Left renal pelvis (tissue), 4 donors: Measurements from ENCODE around the gene RPS19. TPM values are rescaled to one million over a fixed set of nuclear protein-coding genes. Genes with fewer than 3 reads are reported as not detected.
"Not testable (repeated sequence)": the region's sequence is repeated elsewhere in the genome, so short reads cannot be mapped to it uniquely, and the experiment has no call there.

Experiments
- DNase-seq, 4 donors: peaks; one replicate each; pipeline ENCODE4 v3.0.0-alpha.2; 2013; ENCODE audit warnings: low read depth in 4 of 4, low spot score in 3 of 4
- polyA plus RNA-seq, 4 donors: library from polyadenylated mRNA; unstranded; fragments of 120-200 nt; gene quantifications; one replicate each; pipeline ENCODE4 v1.2.1, GENCODE V29; 2013; ENCODE audit not compliant: insufficient read length in 4 of 4

The RPS19 gene
- polyA plus RNA-seq, 4 donors, result 1,157 to 1,791 (median 1,238) TPM

DNA sequence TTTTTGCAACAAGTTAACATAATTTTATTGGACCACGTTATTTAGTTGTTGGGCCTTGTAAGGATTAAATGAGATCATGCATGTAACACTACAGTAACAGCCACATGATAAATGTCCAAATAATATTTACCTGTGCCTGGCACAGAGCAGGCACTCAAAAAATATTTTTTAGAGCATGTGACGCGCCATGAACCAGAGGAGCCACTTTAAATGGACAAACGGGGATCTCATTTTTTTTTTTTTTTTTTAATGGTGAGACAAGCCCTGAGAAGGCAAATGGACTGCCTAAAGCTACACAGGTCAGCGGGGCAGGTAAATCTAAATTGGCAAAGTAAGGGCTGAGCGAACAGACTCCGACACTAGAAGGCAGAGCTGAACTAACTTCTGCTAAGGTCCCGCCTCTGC lies 840 bp upstream of the RPS19 start:
- DNase-seq, result no peak

DNA sequence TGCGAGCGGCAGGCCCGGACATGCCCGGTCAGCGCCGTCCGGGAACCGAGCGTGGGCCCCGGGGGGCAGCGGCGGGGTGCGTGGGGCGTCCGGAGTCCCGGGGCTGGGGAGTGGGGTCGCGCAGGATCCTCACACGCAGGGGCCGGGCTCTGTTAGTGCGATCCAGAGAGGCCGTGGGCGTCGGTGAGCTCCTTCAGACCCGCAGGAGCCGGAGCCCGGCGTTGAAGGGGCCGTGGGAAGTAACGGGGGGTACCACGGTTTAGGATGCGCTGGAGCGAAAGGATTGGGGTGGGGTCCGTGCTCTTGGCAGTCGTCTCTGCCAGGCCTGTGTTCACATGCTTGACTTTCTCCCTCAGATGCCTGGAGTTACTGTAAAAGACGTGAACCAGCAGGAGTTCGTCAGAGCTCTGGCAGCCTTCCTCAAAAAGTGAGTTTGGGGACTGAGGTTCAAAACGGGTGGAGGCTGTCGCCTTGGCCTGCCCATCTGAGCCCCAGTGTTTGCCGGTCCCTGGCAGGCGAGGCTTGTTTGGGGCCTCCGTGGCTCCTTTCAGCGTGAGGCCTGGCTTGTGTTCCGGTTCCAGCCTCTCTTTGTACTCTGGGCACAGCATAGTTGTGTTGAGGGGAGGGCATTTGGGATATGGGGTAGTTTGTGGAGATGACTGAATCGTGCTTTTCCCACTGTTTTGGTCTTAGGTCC lies 512 bp downstream of the RPS19 start:
- no peak for DNase-seq

DNA sequence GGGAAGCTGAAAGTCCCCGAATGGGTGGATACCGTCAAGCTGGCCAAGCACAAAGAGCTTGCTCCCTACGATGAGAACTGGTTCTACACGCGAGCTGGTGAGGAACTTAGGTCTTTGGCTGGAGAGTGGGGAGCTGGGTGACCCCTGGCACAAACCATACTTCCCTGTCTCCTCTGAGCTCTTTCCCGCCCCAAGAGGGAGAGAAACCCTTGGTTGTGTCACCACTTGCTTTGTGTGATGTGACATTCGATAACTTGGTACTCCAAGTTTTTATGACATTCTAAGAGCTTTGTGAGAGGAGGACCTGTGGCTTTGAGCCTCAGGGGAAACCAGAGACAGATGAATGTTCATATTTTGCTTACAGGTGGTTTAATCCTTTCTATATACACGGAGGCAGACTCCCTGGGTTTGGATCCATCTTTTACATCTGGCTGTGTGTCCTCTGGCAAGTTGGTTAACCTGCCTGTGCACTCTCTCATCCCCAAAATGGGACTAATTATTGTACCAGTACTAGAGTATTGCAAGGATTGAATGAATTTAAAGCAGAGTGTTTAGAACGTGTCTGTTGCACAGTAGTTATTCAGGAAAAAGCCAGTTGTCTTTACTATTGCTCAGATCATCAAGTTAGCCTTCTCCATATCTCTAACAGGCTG lies 1.2 kb downstream of the RPS19 start:
- no peak for DNase-seq

GRCh38 chr19:41861846-41862245 lies 1.8 kb downstream of the RPS19 start:
- DNase-seq, result no peak

GRCh38 chr19:41862445-41862986 lies 2.5 kb downstream of the RPS19 start:
- DNase-seq, result no peak

- DNase-seq, result no peak
Measured at GRCh38 chr19:41863209-41863931, 3.3 kb downstream of the RPS19 start.

- no peak for DNase-seq
Measured at GRCh38 chr19:41864374-41864773, 4.3 kb downstream of the RPS19 start.

GRCh38 chr19:41866284-41866683 lies 6.2 kb downstream of the RPS19 start:
- DNase-seq, result no peak

DNA sequence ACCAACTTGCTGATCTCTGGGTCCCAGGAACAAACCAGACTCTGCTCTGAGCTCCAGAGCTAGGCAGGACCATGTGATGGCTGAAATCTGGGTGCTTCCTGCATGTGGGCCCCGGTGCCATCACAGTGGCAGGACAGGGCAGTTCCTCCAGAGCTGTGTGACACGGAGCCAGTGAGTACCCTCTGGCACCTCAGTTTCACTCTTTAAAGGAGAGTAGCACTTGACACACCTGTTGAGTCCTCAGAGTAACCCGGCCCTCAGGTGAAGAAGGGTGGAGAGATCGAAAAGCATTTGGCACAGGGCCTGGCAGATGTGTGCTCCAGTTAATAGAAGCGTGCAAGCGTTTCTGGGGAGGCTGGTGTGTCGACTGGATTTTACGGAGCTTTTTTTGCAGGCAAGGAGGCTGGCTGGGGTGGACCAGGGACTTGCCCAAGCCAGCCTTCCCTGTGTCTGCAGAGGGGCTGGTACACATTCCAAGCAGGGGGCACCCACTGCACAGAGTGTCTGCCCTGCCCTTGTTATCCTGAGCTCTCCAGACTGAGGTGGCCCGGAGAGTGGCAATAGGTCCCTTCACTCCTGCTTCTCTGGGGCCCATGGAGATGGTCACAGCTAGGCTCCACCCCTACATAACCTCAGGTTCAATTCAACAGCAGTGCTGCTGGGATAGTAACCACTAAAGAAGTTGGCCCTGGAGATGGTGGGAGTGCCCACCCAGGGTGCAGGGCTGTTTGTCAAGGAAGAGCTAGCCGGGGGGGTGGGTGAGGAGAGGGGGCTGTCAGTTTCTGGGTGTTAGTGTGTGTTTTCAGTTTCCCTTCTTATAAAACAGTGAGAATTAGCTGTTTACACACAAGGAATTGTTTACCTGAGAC lies 8.3 kb downstream of the RPS19 start:
- DNase-seq, result no peak

- no peak for DNase-seq
Measured at GRCh38 chr19:41868989-41869300, 8.9 kb downstream of the RPS19 start.

GRCh38 chr19:41869374-41869955 lies 9.4 kb downstream of the RPS19 start:
- no peak for DNase-seq

- no peak for DNase-seq
Measured at GRCh38 chr19:41870401-41870873, 10.4 kb downstream of the RPS19 start.

- no peak for DNase-seq
Measured at GRCh38 chr19:41871573-41872383, 11.7 kb downstream of the RPS19 start.

GRCh38 chr19:41872384-41872774 lies 12.3 kb downstream of the RPS19 start:
- no peak for DNase-seq

DNA sequence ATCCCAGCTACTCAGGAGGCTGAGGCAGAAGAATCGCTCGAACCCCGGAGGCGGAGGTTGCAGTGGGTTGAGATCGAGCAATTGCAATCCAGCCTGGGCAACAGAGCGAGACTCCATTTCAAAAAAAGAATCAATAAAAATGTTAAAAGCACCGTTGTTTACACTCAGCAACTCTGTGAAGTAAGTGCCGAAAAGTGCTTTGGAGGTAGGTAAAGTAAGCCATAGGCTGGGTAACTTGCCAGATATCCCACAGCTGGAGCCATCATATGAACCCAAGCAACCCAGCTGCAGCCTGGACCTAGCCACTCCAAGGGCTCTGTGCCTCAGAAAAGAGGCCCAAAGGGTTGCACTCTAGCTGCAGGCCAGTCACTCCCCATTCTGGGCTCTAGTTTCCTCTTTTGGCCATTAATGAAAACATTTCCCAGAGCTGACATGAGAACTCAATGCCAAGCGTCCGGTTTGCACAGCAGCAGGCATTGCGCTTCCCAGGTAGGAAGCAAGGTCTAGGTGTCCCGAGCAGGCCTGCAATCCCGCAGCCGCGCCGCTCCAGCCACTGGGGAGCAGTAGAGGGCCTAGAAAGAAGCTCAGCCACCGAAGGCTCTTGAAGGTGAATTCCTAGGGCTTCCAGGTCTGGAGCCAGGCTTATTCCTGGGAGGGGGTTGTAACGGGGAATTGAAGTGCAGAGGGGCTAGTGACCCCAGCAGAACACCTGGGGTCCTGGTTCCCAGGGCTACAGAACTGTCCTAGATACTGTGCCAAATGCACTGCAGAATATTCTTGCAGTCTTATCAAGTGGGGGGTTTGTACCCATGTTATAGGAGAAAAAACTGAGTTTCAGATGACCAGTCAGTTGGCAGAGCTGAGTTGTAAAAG lies 13.0 kb downstream of the RPS19 start:
- no peak for DNase-seq

GRCh38 chr19:41875973-41876372 lies 15.9 kb downstream of the RPS19 start:
- not testable (repeated sequence) for DNase-seq

GRCh38 chr19:41876847-41877832 lies 17.1 kb downstream of the RPS19 start, which contains the start of gene CD79A:
Gene CD79A, plus strand, starts transcription at chr19:41877279. Its CDS starts 26 bp downstream, at chr19:41877305.
- DNase-seq, result no peak
